Cardiac muscle cell (in vitro differentiated cells and primary cell): ENCODE data around the gene RPL37A. TPM values are rescaled to one million over a fixed set of nuclear protein-coding genes. Genes with fewer than 3 reads are reported as not detected.

Experiments
- DNase-seq, 2 donors: peaks; one replicate each; pipeline versions ENCODE4 v3.0.0 to v3.0.0-alpha.2; 2010 to 2017; ENCODE audit warnings: low read depth in 1 of 2, low spot score in 1 of 2
- H3K27ac ChIP-seq: fragments of 200-600 bp; sonication (generic); 2 replicates; pipeline ENCODE4 v1.5.1; 2016
- H3K27me3 ChIP-seq: fragments of 200-600 bp; sonication (generic); 2 replicates; pipeline ENCODE4 v1.6.0; 2016; ENCODE audit warnings: control low read depth
- H3K36me3 ChIP-seq: fragments of 200-600 bp; sonication (generic); 2 replicates; pipeline ENCODE4 v1.5.1; 2016; ENCODE audit warnings: control low read depth
- H3K4me1 ChIP-seq: fragments of 200-600 bp; sonication (generic); 2 replicates; pipeline ENCODE4 v1.8.1; 2017; ENCODE audit warnings: low read depth, mild to moderate bottlenecking, mixed run types
- H3K4me3 ChIP-seq: fragments of 200-600 bp; sonication (generic); 2 replicates; pipeline ENCODE4 v1.5.1; 2016; ENCODE audit warnings: mild to moderate bottlenecking
- H3K9me3 ChIP-seq: fragments of 200-600 bp; sonication (generic); 2 replicates; pipeline ENCODE4 v1.5.1; 2017; ENCODE audit warnings: low read depth, mild to moderate bottlenecking, control low read depth
- polyA plus RNA-seq: library from polyadenylated mRNA; unstranded; fragments of >200 nt; fragmentation: Nextera tagmentation; extraction: Ambion mirVana; gene quantifications from 2 replicates; pipeline ENCODE4 v1.2.1, GENCODE V29; 2016
- total RNA-seq: library from RNA; depleted of rRNA; stranded (reverse); fragments of >200 nt; gene quantifications from 2 replicates; pipeline ENCODE4 v1.2.3, GENCODE V29; 2016
- TF ChIP-seq, protein P1 (sequence below): IDR thresholded peaks from 2 replicates; pipeline ENCODE4 v1.5.1; 2012; ENCODE audit warnings: low read depth, mild to moderate bottlenecking, low read length

RPL37A gene
- total and polyA plus RNA-seq, 2 experiments from 2014 or later: 685 to 1,245 TPM

DNA sequence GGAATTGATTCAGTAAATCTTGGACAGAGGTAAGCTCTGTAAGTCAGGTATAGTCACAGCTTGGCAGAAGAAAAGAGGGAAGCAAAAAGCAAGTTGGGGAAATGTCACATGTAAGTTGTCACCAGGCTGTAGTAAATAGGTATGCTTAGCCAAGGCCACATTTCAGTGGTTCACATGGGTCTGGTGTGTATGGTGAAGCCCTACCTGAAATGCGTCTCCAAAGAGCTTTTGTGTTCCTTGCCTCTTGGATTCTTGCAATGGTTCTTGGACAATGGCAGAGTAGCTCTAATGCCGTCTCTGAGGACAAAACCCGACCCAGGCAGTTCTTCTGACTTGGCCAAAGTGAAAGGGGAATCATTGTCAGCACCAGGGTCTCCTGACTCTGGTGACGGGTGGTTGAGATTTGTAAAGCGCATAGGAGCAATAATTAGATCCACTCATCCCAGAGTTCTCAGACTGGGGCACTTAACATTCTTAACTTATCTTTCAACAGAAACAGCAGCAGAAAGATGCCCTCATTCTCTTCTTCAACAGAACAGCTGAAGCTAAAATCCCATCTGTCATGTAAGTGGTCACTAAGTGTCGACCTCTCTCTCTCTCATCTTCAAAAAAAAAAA is 34.4 kb upstream of the RPL37A start:
- H3K27ac ChIP-seq: peak overlapping the region; percentile 84
- no peak overlapping the region for H3K4me3 ChIP-seq
- no peaks in the 10 kb centered on the region for H3K9me3 ChIP-seq
- no peaks in the 10 kb centered on the region for H3K27me3 ChIP-seq
- TF ChIP-seq, protein P1, sequence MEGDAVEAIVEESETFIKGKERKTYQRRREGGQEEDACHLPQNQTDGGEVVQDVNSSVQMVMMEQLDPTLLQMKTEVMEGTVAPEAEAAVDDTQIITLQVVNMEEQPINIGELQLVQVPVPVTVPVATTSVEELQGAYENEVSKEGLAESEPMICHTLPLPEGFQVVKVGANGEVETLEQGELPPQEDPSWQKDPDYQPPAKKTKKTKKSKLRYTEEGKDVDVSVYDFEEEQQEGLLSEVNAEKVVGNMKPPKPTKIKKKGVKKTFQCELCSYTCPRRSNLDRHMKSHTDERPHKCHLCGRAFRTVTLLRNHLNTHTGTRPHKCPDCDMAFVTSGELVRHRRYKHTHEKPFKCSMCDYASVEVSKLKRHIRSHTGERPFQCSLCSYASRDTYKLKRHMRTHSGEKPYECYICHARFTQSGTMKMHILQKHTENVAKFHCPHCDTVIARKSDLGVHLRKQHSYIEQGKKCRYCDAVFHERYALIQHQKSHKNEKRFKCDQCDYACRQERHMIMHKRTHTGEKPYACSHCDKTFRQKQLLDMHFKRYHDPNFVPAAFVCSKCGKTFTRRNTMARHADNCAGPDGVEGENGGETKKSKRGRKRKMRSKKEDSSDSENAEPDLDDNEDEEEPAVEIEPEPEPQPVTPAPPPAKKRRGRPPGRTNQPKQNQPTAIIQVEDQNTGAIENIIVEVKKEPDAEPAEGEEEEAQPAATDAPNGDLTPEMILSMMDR: no peak
- H3K4me1 ChIP-seq: peaks cover 18% of the 10 kb centered on the region
- DNase-seq: peak in 1 of 2 donors; percentile 79
- peaks cover 7% of the 10 kb centered on the region for H3K36me3 ChIP-seq

- H3K9me3 ChIP-seq: no peaks in the 10 kb centered on the region
- no peak for DNase-seq
- no peak overlapping the region for H3K27ac ChIP-seq
- H3K4me1 ChIP-seq: peaks cover 18% of the 10 kb centered on the region
- TF ChIP-seq, protein P1: no peak
- H3K36me3 ChIP-seq: peaks cover 7% of the 10 kb centered on the region
- no peaks in the 10 kb centered on the region for H3K27me3 ChIP-seq
- no peak overlapping the region for H3K4me3 ChIP-seq
Observed at GRCh38 chr2:216465579-216466195, 33.0 kb upstream of the RPL37A start.

- no peak for DNase-seq
- Histone ChIP-seq H3K36me3 (peaks cover 7% of the 10 kb centered on the region), H3K27ac (no peak overlapping the region), H3K4me3 (no peak overlapping the region), H3K27me3 (no peaks in the 10 kb centered on the region), H3K9me3 (no peaks in the 10 kb centered on the region), H3K4me1 (peaks cover 18% of the 10 kb centered on the region)
- TF ChIP-seq, protein P1: no peak
Observed at GRCh38 chr2:216467845-216468244, 30.8 kb upstream of the RPL37A start.

DNA sequence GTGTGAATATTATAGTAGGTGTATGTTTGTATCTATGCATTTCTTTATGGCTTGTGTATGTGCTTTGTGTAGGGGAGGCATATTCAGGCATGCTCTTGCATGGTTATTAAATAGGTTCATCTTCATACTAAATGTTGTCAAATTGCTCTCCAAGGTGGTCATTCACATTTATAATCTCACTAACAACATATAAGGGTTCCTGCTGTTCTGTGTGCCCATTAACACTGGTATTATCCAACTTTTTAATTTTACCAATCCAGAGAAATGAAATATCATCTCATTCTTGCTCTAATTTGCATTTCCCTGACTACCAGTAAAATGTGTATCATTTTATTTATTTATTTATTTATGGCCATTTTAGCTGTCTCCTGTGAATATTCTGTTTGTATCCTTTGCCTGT is 29.0 kb upstream of the RPL37A start:
- Histone ChIP-seq H3K27ac (no peak overlapping the region), H3K36me3 (peaks cover 7% of the 10 kb centered on the region), H3K4me1 (peaks cover 6% of the 10 kb centered on the region), H3K4me3 (no peak overlapping the region), H3K9me3 (no peaks in the 10 kb centered on the region), H3K27me3 (no peaks in the 10 kb centered on the region)
- TF ChIP-seq, protein P1: no peak
- no peak for DNase-seq

GRCh38 chr2:216473187-216473586 is 25.5 kb upstream of the RPL37A start:
- H3K36me3 ChIP-seq: peaks cover 5% of the 10 kb centered on the region
- no peak overlapping the region for H3K4me3 ChIP-seq
- no peaks in the 10 kb centered on the region for H3K27me3 ChIP-seq
- no peaks in the 10 kb centered on the region for H3K9me3 ChIP-seq
- H3K27ac ChIP-seq: no peak overlapping the region
- TF ChIP-seq, protein P1: no peak
- H3K4me1 ChIP-seq: no peaks in the 10 kb centered on the region
- DNase-seq: no peak
